Measurements from ENCODE around the gene PTPRE. TPM values are rescaled to one million over a fixed set of nuclear protein-coding genes. Genes with fewer than 3 reads are reported as not detected.

Gene PTPRE
- total RNA-seq, 6 donors from 2014 or later: 49.9 to 89.2 (median 64.2) TPM

GRCh38 chr10:128061306-128062300, 154.7 kb downstream of the PTPRE start:
- H3K36me3 ChIP-seq: peaks cover 5 to 82% (median 36%) of the 10 kb centered on the region in 4 donors
- TF ChIP-seq CTCF (IDR thresholded peaks at IDR 0.05): no peak
- TF ChIP-seq EP300 (IDR thresholded peaks at IDR 0.05): no peak
- TF ChIP-seq POLR2AphosphoS5 (IDR thresholded peaks at IDR 0.05): no peak
- TF ChIP-seq POLR2A (IDR thresholded peaks at IDR 0.05): no peak

GRCh38 chr10:128062331-128062880, 155.5 kb downstream of the PTPRE start:
- Histone ChIP-seq H3K27me3 (no peaks in the 10 kb centered on the region), H3K27ac (peak overlapping the region; percentile 89 to 92 (median 90)), H3K9me3 (no peaks in the 10 kb centered on the region), H3K36me3 (peaks cover 13 to 82% (median 38%) of the 10 kb centered on the region in 4 donors), H3K4me1 (peaks cover 24 to 37% (median 32%) of the 10 kb centered on the region in 4 donors), H3K4me3 (peak overlapping the region in 2 of 4 donors; percentile 9 to 22)
- DNase-seq (peak in 1 of 2 donors; percentile 47), ATAC-seq (ENCODE audit: low FRiP score in 2 of 2) (no peak)
- TF ChIP-seq EP300 (IDR thresholded peaks at IDR 0.05): no peak
- TF ChIP-seq POLR2A (IDR thresholded peaks at IDR 0.05): no peak
- no peak for TF ChIP-seq CTCF (IDR thresholded peaks at IDR 0.05)
- TF ChIP-seq POLR2AphosphoS5 (IDR thresholded peaks at IDR 0.05): no peak
- WGBS, 2 donors: 38 to 44% methylated on average over 10 to 11 of the region's 11 CpGs

More at GRCh38 chr10:128061306-128062300, 154.7 kb downstream of the PTPRE start:
- Histone ChIP-seq H3K4me1 (peaks cover 24 to 37% (median 32%) of the 10 kb centered on the region in 4 donors), H3K27me3 (no peaks in the 10 kb centered on the region), H3K4me3 (no peak overlapping the region), H3K9me3 (no peaks in the 10 kb centered on the region), H3K27ac (peak overlapping the region; percentile 89 to 92 (median 90))
- ATAC-seq (ENCODE audit: low FRiP score in 2 of 2) (no peak), DNase-seq (peak in 1 of 2 donors; percentile 17)
- WGBS, 2 donors: 81 to 83% methylated on average over 14 of the region's 14 CpGs

GRCh38 chr10:128062881-128063563, 156.1 kb downstream of the PTPRE start:
- Histone ChIP-seq H3K4me1 (peaks cover 24 to 37% (median 32%) of the 10 kb centered on the region in 4 donors), H3K27ac (peak overlapping the region; percentile 89 to 92 (median 90)), H3K9me3 (no peaks in the 10 kb centered on the region), H3K27me3 (no peaks in the 10 kb centered on the region), H3K4me3 (peak overlapping the region in 2 of 4 donors; percentile 9 to 22), H3K36me3 (peaks cover 14 to 85% (median 39%) of the 10 kb centered on the region in 4 donors)
- peak in 1 of 2 donors; percentile 51 for ATAC-seq (ENCODE audit: low FRiP score in 2 of 2)
- 32 to 44% methylated on average over 17 to 19 of the region's 19 CpGs for WGBS, 2 donors
- peak in 1 of 2 donors; percentile 71 for DNase-seq
- TF ChIP-seq EP300 (IDR thresholded peaks at IDR 0.05) (peak in 1 of 4 donors; percentile 22), POLR2AphosphoS5 (IDR thresholded peaks at IDR 0.05) (peak; percentile 35 to 70), CTCF (IDR thresholded peaks at IDR 0.05) (no peak)

GRCh38 chr10:128063736-128064107, 156.8 kb downstream of the PTPRE start:
- H3K4me3 ChIP-seq: peak overlapping the region in 1 of 4 donors; percentile 12
- peaks cover 24 to 37% (median 32%) of the 10 kb centered on the region in 4 donors for H3K4me1 ChIP-seq
- 70 to 78% methylated on average over 3 to 7 of the region's 7 CpGs for WGBS, 2 donors
- TF ChIP-seq CTCF (IDR thresholded peaks at IDR 0.05): no peak
- peak in 1 of 2 donors; percentile 30 for DNase-seq
- ATAC-seq (ENCODE audit: low FRiP score in 2 of 2): peak; percentile 1 to 12
- H3K27me3 ChIP-seq: no peaks in the 10 kb centered on the region
- peak overlapping the region; percentile 89 to 92 (median 90) for H3K27ac ChIP-seq
- H3K36me3 ChIP-seq: peaks cover 14 to 85% (median 42%) of the 10 kb centered on the region in 4 donors
- H3K9me3 ChIP-seq: no peaks in the 10 kb centered on the region

All from upper lobe of left lung (tissue), 6 donors.